ENCODE data around the gene SORL1-AS1.

- TF ChIP-seq, protein P1, sequence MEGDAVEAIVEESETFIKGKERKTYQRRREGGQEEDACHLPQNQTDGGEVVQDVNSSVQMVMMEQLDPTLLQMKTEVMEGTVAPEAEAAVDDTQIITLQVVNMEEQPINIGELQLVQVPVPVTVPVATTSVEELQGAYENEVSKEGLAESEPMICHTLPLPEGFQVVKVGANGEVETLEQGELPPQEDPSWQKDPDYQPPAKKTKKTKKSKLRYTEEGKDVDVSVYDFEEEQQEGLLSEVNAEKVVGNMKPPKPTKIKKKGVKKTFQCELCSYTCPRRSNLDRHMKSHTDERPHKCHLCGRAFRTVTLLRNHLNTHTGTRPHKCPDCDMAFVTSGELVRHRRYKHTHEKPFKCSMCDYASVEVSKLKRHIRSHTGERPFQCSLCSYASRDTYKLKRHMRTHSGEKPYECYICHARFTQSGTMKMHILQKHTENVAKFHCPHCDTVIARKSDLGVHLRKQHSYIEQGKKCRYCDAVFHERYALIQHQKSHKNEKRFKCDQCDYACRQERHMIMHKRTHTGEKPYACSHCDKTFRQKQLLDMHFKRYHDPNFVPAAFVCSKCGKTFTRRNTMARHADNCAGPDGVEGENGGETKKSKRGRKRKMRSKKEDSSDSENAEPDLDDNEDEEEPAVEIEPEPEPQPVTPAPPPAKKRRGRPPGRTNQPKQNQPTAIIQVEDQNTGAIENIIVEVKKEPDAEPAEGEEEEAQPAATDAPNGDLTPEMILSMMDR (IDR thresholded peaks at IDR 0.05; ENCODE audit: insufficient read depth, low read length), result no peak
- TF ChIP-seq POLR2AphosphoS5 (IDR thresholded peaks at IDR 0.05; ENCODE audit: low read depth) (no peak), GABPA (IDR thresholded peaks at IDR 0.05; ENCODE audit: low read depth) (no peak)
- TF ChIP-seq, protein P2, sequence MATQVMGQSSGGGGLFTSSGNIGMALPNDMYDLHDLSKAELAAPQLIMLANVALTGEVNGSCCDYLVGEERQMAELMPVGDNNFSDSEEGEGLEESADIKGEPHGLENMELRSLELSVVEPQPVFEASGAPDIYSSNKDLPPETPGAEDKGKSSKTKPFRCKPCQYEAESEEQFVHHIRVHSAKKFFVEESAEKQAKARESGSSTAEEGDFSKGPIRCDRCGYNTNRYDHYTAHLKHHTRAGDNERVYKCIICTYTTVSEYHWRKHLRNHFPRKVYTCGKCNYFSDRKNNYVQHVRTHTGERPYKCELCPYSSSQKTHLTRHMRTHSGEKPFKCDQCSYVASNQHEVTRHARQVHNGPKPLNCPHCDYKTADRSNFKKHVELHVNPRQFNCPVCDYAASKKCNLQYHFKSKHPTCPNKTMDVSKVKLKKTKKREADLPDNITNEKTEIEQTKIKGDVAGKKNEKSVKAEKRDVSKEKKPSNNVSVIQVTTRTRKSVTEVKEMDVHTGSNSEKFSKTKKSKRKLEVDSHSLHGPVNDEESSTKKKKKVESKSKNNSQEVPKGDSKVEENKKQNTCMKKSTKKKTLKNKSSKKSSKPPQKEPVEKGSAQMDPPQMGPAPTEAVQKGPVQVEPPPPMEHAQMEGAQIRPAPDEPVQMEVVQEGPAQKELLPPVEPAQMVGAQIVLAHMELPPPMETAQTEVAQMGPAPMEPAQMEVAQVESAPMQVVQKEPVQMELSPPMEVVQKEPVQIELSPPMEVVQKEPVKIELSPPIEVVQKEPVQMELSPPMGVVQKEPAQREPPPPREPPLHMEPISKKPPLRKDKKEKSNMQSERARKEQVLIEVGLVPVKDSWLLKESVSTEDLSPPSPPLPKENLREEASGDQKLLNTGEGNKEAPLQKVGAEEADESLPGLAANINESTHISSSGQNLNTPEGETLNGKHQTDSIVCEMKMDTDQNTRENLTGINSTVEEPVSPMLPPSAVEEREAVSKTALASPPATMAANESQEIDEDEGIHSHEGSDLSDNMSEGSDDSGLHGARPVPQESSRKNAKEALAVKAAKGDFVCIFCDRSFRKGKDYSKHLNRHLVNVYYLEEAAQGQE (IDR thresholded peaks at IDR 0.05; ENCODE audit: insufficient replicate concordance, low read depth), result no peak
These were observed 35.2 kb downstream of the SORL1-AS1 start for GRCh38 chr11:121417607-121418006.
